Measurements from ENCODE around the gene TST. TPM values are rescaled to one million over a fixed set of nuclear protein-coding genes. Genes with fewer than 3 reads are reported as not detected.

The TST gene
- polyA plus RNA-seq, 1 donor (not counting 4 experiments of a cell fraction or from before 2014, with no cell fraction given) = 19.9 TPM

- DNase-seq (ENCODE audit: low read depth, low spot score) (no peak), FAIRE-seq (no peak)
- Histone ChIP-seq H3K9ac (ENCODE audit: control insufficient read depth, extremely low read depth, insufficient read depth, low read length) (no peak overlapping the region), H2AFZ (ENCODE audit: control insufficient read depth, low read length) (no peak overlapping the region), H3K9me1 (ENCODE audit: control insufficient read depth, extremely low read depth, insufficient read depth, low read length) (no peaks in the 10 kb centered on the region), H3K4me3 (ENCODE audit: control insufficient read depth in 2 of 3, extremely low read depth in 1 of 3, insufficient read depth in 2 of 3, low read depth in 1 of 3, low read length in 3 of 3) (no peak overlapping the region), H3K4me1 (ENCODE audit: control insufficient read depth, extremely low read depth, insufficient read depth, low read length) (peaks cover 6% of the 10 kb centered on the region), H4K20me1 (ENCODE audit: control insufficient read depth, extremely low read depth, insufficient read depth, low read length) (no peaks in the 10 kb centered on the region), H3K27me3 (ENCODE audit: control insufficient read depth, extremely low read depth, insufficient read depth, low read length) (peaks cover 13% of the 10 kb centered on the region), H3K4me2 (ENCODE audit: control insufficient read depth, extremely low read depth, insufficient read depth, low read depth, low read length) (no peak overlapping the region), H3K79me2 (ENCODE audit: control insufficient read depth, insufficient read depth, low read length) (no peaks in the 10 kb centered on the region), H3K9me3 (ENCODE audit: control insufficient read depth, low read depth, low read length) (no peaks in the 10 kb centered on the region), H3K27ac (ENCODE audit: control insufficient read depth, insufficient read depth, low read length) (no peak overlapping the region), H3K36me3 (ENCODE audit: control insufficient read depth in 2 of 2, extremely low read depth in 1 of 2, insufficient read depth in 2 of 2, low read length in 2 of 2) (no peaks in the 10 kb centered on the region)
- TF ChIP-seq, protein P1, sequence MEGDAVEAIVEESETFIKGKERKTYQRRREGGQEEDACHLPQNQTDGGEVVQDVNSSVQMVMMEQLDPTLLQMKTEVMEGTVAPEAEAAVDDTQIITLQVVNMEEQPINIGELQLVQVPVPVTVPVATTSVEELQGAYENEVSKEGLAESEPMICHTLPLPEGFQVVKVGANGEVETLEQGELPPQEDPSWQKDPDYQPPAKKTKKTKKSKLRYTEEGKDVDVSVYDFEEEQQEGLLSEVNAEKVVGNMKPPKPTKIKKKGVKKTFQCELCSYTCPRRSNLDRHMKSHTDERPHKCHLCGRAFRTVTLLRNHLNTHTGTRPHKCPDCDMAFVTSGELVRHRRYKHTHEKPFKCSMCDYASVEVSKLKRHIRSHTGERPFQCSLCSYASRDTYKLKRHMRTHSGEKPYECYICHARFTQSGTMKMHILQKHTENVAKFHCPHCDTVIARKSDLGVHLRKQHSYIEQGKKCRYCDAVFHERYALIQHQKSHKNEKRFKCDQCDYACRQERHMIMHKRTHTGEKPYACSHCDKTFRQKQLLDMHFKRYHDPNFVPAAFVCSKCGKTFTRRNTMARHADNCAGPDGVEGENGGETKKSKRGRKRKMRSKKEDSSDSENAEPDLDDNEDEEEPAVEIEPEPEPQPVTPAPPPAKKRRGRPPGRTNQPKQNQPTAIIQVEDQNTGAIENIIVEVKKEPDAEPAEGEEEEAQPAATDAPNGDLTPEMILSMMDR (optimal IDR thresholded peaks at IDR 0.05 in 1 of 3, IDR thresholded peaks at IDR 0.05 in 1 of 3, conservative IDR thresholded peaks at IDR 0.05 in 1 of 3; ENCODE audit: extremely low read depth in 1 of 3, insufficient read depth in 2 of 3, low read length in 3 of 3) = peak in 2 of 3 experiments; percentile 12 to 31
- TF ChIP-seq EZH2 (IDR thresholded peaks at IDR 0.05; ENCODE audit: low read length) = no peak
- dilution Hi-C loops (cut with MboI; ENCODE audit: extremely low pct_ligation_motif_present, low sequenced_read_pairs) = no loop called here
These were observed 20.5 kb downstream of the TST start for GRCh38 chr22:36998620-36999351.

DNA sequence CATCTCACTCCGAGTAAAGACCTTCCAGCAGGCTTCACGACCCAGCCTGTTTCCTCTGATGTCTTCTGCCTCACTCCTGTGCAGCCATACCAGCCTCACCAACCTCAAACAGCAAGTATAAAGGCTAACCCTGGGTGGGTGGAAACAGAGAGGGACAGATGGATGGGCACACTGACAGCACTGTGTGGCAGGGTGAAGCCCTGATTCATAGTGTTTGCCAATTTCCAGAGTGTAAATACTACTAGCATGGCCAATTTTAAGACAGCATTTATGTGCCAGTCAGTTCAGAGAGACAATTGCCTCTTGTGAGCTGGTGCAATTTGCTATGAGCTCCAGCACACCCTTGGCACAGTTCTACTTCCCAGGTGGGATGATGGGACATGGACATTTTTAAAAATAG, 21.5 kb downstream of the TST start:
- H2AFZ ChIP-seq (ENCODE audit: control insufficient read depth, low read length) = no peak overlapping the region
- no peak overlapping the region for H3K27ac ChIP-seq (ENCODE audit: control insufficient read depth, insufficient read depth, low read length)
- no peaks in the 10 kb centered on the region for H3K9me3 ChIP-seq (ENCODE audit: control insufficient read depth, low read depth, low read length)
- no peaks in the 10 kb centered on the region for H3K36me3 ChIP-seq (ENCODE audit: control insufficient read depth in 2 of 2, extremely low read depth in 1 of 2, insufficient read depth in 2 of 2, low read length in 2 of 2)
- no peaks in the 10 kb centered on the region for H3K79me2 ChIP-seq (ENCODE audit: control insufficient read depth, insufficient read depth, low read length)
- H3K9me1 ChIP-seq (ENCODE audit: control insufficient read depth, extremely low read depth, insufficient read depth, low read length) = no peaks in the 10 kb centered on the region
- dilution Hi-C loops (cut with MboI; ENCODE audit: extremely low pct_ligation_motif_present, low sequenced_read_pairs) = no loop called here
- peaks cover 4% of the 10 kb centered on the region for H3K27me3 ChIP-seq (ENCODE audit: control insufficient read depth, extremely low read depth, insufficient read depth, low read length)
- no peak for FAIRE-seq
- no peaks in the 10 kb centered on the region for H4K20me1 ChIP-seq (ENCODE audit: control insufficient read depth, extremely low read depth, insufficient read depth, low read length)
- no peak for TF ChIP-seq EZH2 (IDR thresholded peaks at IDR 0.05; ENCODE audit: low read length)
- TF ChIP-seq, protein P1 (optimal IDR thresholded peaks at IDR 0.05 in 1 of 3, IDR thresholded peaks at IDR 0.05 in 1 of 3, conservative IDR thresholded peaks at IDR 0.05 in 1 of 3; ENCODE audit: extremely low read depth in 1 of 3, insufficient read depth in 2 of 3, low read length in 3 of 3) = no peak
- no peak overlapping the region for H3K4me2 ChIP-seq (ENCODE audit: control insufficient read depth, extremely low read depth, insufficient read depth, low read depth, low read length)
- DNase-seq (ENCODE audit: low read depth, low spot score) = no peak
- H3K4me1 ChIP-seq (ENCODE audit: control insufficient read depth, extremely low read depth, insufficient read depth, low read length) = peaks cover 6% of the 10 kb centered on the region
- no peak overlapping the region for H3K9ac ChIP-seq (ENCODE audit: control insufficient read depth, extremely low read depth, insufficient read depth, low read length)
- no peak overlapping the region for H3K4me3 ChIP-seq (ENCODE audit: control insufficient read depth in 2 of 3, extremely low read depth in 1 of 3, insufficient read depth in 2 of 3, low read depth in 1 of 3, low read length in 3 of 3)
